ENCODE measurements around the gene FSD1L.
"Not testable (repeated sequence)": the region's sequence is repeated elsewhere in the genome, so short reads cannot be mapped to it uniquely, and the experiment has no call there.

GRCh38 chr9:105579952-105580351 is 132.1 kb downstream of the FSD1L start:
- TF ChIP-seq CTCF (IDR thresholded peaks at IDR 0.05; ENCODE audit: low read depth, low read length); EZH2phosphoT487 (IDR thresholded peaks at IDR 0.05; ENCODE audit: low read depth): not testable (repeated sequence)

Data from OCI-LY3 (cell line).